Measurements from ENCODE around the gene RASGRF1. TPM values are rescaled to one million over a fixed set of nuclear protein-coding genes. Genes with fewer than 3 reads are reported as not detected.
A peak's percentile ranks its signal among the peaks of the same experiment; 100 is the strongest.

The RASGRF1 gene
- under 0.01 TPM in 1 of 2 replicates, not detected in the other for total RNA-seq

- no peak within 1 kb of the TSS for H3K4me2 ChIP-seq (ENCODE audit: insufficient read depth, low read length)
- no peaks in the 10 kb centered on the region for H3K79me2 ChIP-seq (ENCODE audit: insufficient read depth, low read length)
- no peak within 1 kb of the TSS for H3K27ac ChIP-seq (ENCODE audit: low read depth, low read length)
- no peak for TF ChIP-seq CTCF (IDR thresholded peaks at IDR 0.05; ENCODE audit: extremely low read depth, low read depth, low read length)
- H3K4me3 ChIP-seq (ENCODE audit: insufficient read depth, low read length), result no peak within 1 kb of the TSS
- H3K9me3 ChIP-seq (ENCODE audit: low read depth, low read length), result no peaks in the 10 kb centered on the region
- H3K36me3 ChIP-seq (ENCODE audit: insufficient read depth, low read length), result no peaks in the 10 kb centered on the region
- peaks cover 44% of the 10 kb centered on the region for H3K27me3 ChIP-seq (ENCODE audit: insufficient read depth, low read length)
- H2AFZ ChIP-seq (ENCODE audit: low read length), result no peak within 1 kb of the TSS
- H4K20me1 ChIP-seq (ENCODE audit: insufficient read depth, low read length), result no peaks in the 10 kb centered on the region
- peak; percentile 55 for DNase-seq (ENCODE audit: insufficient read length, low spot score, missing footprints)
- H3K4me1 ChIP-seq (ENCODE audit: insufficient read depth, low read length), result no peaks in the 10 kb centered on the region
These were observed at the start of gene RASGRF1 for GRCh38 chr15:79090487-79091203. TSS of gene RASGRF1 (minus strand) at chr15:79090780. CDS start at chr15:79090498, 282 bp downstream.

- H3K79me2 ChIP-seq (ENCODE audit: insufficient read depth, low read length), result no peaks in the 10 kb centered on the region
- H3K27me3 ChIP-seq (ENCODE audit: insufficient read depth, low read length), result peaks cover 5% of the 10 kb centered on the region
- H3K4me1 ChIP-seq (ENCODE audit: insufficient read depth, low read length), result no peaks in the 10 kb centered on the region
- no peak overlapping the region for H2AFZ ChIP-seq (ENCODE audit: low read length)
- no peak overlapping the region for H3K4me3 ChIP-seq (ENCODE audit: insufficient read depth, low read length)
- H3K4me2 ChIP-seq (ENCODE audit: insufficient read depth, low read length), result no peak overlapping the region
- DNase-seq (ENCODE audit: insufficient read length, low spot score, missing footprints), result no peak
- no peaks in the 10 kb centered on the region for H4K20me1 ChIP-seq (ENCODE audit: insufficient read depth, low read length)
- no peaks in the 10 kb centered on the region for H3K9me3 ChIP-seq (ENCODE audit: low read depth, low read length)
- TF ChIP-seq CTCF (IDR thresholded peaks at IDR 0.05; ENCODE audit: extremely low read depth, low read depth, low read length), result no peak
- H3K36me3 ChIP-seq (ENCODE audit: insufficient read depth, low read length), result no peaks in the 10 kb centered on the region
- H3K27ac ChIP-seq (ENCODE audit: low read depth, low read length), result no peak overlapping the region
These were observed 46.0 kb upstream of the RASGRF1 start for GRCh38 chr15:79136434-79137046.

GRCh38 chr15:79133309-79133708, 42.7 kb upstream of the RASGRF1 start:
- H2AFZ ChIP-seq (ENCODE audit: low read length), result no peak overlapping the region
- no peaks in the 10 kb centered on the region for H4K20me1 ChIP-seq (ENCODE audit: insufficient read depth, low read length)
- TF ChIP-seq CTCF (IDR thresholded peaks at IDR 0.05; ENCODE audit: extremely low read depth, low read depth, low read length), result no peak
- no peaks in the 10 kb centered on the region for H3K79me2 ChIP-seq (ENCODE audit: insufficient read depth, low read length)
- peaks cover 5% of the 10 kb centered on the region for H3K27me3 ChIP-seq (ENCODE audit: insufficient read depth, low read length)
- H3K4me1 ChIP-seq (ENCODE audit: insufficient read depth, low read length), result no peaks in the 10 kb centered on the region
- no peak overlapping the region for H3K4me2 ChIP-seq (ENCODE audit: insufficient read depth, low read length)
- no peaks in the 10 kb centered on the region for H3K9me3 ChIP-seq (ENCODE audit: low read depth, low read length)
- H3K4me3 ChIP-seq (ENCODE audit: insufficient read depth, low read length), result no peak overlapping the region
- DNase-seq (ENCODE audit: insufficient read length, low spot score, missing footprints), result no peak
- H3K36me3 ChIP-seq (ENCODE audit: insufficient read depth, low read length), result no peaks in the 10 kb centered on the region
- no peak overlapping the region for H3K27ac ChIP-seq (ENCODE audit: low read depth, low read length)

- Histone ChIP-seq H3K36me3 (ENCODE audit: insufficient read depth, low read length) (no peaks in the 10 kb centered on the region), H3K27me3 (ENCODE audit: insufficient read depth, low read length) (no peaks in the 10 kb centered on the region), H3K79me2 (ENCODE audit: insufficient read depth, low read length) (no peaks in the 10 kb centered on the region), H3K27ac (ENCODE audit: low read depth, low read length) (no peak overlapping the region), H3K4me2 (ENCODE audit: insufficient read depth, low read length) (no peak overlapping the region), H3K4me1 (ENCODE audit: insufficient read depth, low read length) (no peaks in the 10 kb centered on the region), H3K4me3 (ENCODE audit: insufficient read depth, low read length) (no peak overlapping the region), H4K20me1 (ENCODE audit: insufficient read depth, low read length) (no peaks in the 10 kb centered on the region), H2AFZ (ENCODE audit: low read length) (no peak overlapping the region), H3K9me3 (ENCODE audit: low read depth, low read length) (no peaks in the 10 kb centered on the region)
- DNase-seq (ENCODE audit: insufficient read length, low spot score, missing footprints), result no peak
- TF ChIP-seq CTCF (IDR thresholded peaks at IDR 0.05; ENCODE audit: extremely low read depth, low read depth, low read length), result no peak
These were observed 42.2 kb upstream of the RASGRF1 start for GRCh38 chr15:79132770-79133169.

Measured in osteoblast (primary cell).